Measurements from ENCODE around the gene SHISA9. TPM values are rescaled to one million over a fixed set of nuclear protein-coding genes. Genes with fewer than 3 reads are reported as not detected.

The SHISA9 gene
- total RNA-seq, 4 donors from 2014 or later: 2.0 to 6.3 (median 3.5) TPM

DNA sequence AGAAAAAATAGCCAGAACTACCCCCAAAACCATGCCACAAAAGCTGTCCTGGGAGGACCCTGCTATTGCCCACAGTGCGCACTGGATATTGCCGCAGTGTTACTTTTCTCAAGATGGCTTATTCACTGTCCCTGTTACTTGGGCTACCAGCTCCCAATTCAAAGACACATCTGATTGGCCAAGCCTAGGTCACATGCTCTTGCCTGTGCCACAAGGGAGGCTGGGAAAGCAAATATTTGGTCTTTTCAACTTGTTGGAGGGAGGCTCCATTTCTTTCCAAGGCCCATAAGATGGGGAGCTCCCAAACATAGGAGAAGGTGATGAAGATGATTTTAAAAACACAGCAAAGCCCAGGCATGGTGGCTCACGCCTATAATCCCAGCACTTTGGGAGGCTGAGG, 257.0 kb downstream of the SHISA9 start:
- H3K36me3 ChIP-seq: no peaks in the 10 kb centered on the region
- H3K9me3 ChIP-seq: no peaks in the 10 kb centered on the region
- WGBS, 2 donors: 94 to 98% methylated on average over 3 of the region's 3 CpGs
- TF ChIP-seq, protein P1, sequence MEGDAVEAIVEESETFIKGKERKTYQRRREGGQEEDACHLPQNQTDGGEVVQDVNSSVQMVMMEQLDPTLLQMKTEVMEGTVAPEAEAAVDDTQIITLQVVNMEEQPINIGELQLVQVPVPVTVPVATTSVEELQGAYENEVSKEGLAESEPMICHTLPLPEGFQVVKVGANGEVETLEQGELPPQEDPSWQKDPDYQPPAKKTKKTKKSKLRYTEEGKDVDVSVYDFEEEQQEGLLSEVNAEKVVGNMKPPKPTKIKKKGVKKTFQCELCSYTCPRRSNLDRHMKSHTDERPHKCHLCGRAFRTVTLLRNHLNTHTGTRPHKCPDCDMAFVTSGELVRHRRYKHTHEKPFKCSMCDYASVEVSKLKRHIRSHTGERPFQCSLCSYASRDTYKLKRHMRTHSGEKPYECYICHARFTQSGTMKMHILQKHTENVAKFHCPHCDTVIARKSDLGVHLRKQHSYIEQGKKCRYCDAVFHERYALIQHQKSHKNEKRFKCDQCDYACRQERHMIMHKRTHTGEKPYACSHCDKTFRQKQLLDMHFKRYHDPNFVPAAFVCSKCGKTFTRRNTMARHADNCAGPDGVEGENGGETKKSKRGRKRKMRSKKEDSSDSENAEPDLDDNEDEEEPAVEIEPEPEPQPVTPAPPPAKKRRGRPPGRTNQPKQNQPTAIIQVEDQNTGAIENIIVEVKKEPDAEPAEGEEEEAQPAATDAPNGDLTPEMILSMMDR (IDR thresholded peaks at IDR 0.05): no peak
- no peak for TF ChIP-seq POLR2A (IDR thresholded peaks at IDR 0.05)
- no peak for TF ChIP-seq EP300 (IDR thresholded peaks at IDR 0.05)
- H3K27ac ChIP-seq: no peak overlapping the region
- no peak for DNase-seq (ENCODE audit: low spot score in 2 of 2)
- H3K4me3 ChIP-seq: no peak overlapping the region
- H3K4me1 ChIP-seq: no peaks in the 10 kb centered on the region
- no peaks in the 10 kb centered on the region for H3K27me3 ChIP-seq

DNA sequence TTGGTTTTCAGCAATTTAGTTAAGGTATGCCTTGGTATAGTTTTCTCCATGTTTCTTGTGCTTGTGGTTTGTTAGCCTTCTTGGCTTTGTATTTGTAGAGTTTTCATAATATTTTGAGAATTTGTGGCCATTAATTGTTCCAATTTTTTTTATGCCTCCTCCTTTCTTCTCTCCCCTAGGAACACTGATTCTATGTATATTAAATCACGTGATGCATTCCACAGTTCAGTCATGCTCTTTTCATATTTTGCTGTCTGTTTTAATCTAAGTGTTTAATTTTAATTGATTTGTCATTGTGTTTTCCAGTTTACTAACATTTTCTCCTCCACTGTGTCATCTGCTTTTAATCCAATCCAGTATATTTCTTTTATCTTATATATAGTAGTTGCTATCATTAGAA, 263.6 kb downstream of the SHISA9 start:
- H3K27ac ChIP-seq: no peak overlapping the region
- WGBS, 2 donors: 78 to 81% methylated on average over 1 of the region's 1 CpG
- no peaks in the 10 kb centered on the region for H3K4me1 ChIP-seq
- no peaks in the 10 kb centered on the region for H3K36me3 ChIP-seq
- peaks cover 0 to 13% (median 0%) of the 10 kb centered on the region in 4 donors for H3K9me3 ChIP-seq
- no peak overlapping the region for H3K4me3 ChIP-seq
- H3K27me3 ChIP-seq: no peaks in the 10 kb centered on the region
- no peak for TF ChIP-seq EP300 (IDR thresholded peaks at IDR 0.05)
- TF ChIP-seq, protein P1 (IDR thresholded peaks at IDR 0.05): no peak
- no peak for TF ChIP-seq POLR2A (IDR thresholded peaks at IDR 0.05)
- DNase-seq (ENCODE audit: low spot score in 2 of 2): no peak

DNA sequence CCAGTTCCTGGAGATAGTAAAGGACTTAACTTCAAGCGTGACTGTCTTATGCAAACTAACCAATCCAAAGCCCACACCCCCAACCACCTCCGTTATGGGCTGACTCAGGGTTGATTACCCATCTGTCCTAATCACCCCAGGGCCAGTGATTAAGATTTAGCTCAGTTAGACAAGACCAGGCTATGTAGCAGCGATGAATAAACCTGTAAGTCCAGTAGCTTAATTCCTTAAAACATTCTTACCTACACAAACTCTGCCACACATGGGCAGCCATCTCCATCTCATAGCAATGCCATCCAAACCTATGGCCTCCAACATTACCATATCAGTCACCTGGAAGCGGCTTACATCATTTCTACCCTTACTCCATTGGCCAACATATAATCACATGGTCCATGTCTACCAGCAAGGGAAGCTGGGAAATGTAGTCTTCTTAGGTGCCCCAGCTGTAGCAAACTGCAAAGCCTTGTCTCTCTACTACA, 266.7 kb downstream of the SHISA9 start:
- no peak overlapping the region for H3K27ac ChIP-seq
- H3K27me3 ChIP-seq: no peaks in the 10 kb centered on the region
- TF ChIP-seq, protein P1 (IDR thresholded peaks at IDR 0.05): no peak
- TF ChIP-seq POLR2A (IDR thresholded peaks at IDR 0.05) (no peak), EP300 (IDR thresholded peaks at IDR 0.05) (no peak)
- no peaks in the 10 kb centered on the region for H3K36me3 ChIP-seq
- peaks cover 0 to 13% (median 0%) of the 10 kb centered on the region in 4 donors for H3K9me3 ChIP-seq
- WGBS, 2 donors: 76% methylated on average over 4 of the region's 4 CpGs
- no peak overlapping the region for H3K4me3 ChIP-seq
- DNase-seq (ENCODE audit: low spot score in 2 of 2): no peak
- no peaks in the 10 kb centered on the region for H3K4me1 ChIP-seq

DNA sequence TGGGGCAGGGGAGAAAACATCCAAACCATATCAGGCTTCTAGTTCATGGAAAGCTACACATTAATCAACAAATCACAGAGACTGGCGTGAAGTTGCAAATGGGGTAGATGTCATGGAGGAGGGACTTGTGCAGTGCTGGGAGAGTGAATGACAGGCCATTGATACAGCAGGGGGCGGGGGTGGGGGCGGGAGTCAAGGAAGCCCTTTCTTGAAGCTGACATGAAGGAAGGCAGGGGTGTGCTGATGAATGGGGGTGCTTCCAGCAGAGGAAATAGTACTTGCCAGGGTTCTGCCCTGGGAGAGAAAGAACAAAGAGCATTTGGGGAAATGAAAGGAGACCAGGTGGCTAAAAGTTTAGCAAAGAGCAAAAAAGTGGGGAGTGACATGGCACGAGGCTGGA, 269.9 kb downstream of the SHISA9 start:
- no peaks in the 10 kb centered on the region for H3K36me3 ChIP-seq
- H3K27ac ChIP-seq: no peak overlapping the region
- no peaks in the 10 kb centered on the region for H3K4me1 ChIP-seq
- no peak for DNase-seq (ENCODE audit: low spot score in 2 of 2)
- no peaks in the 10 kb centered on the region for H3K27me3 ChIP-seq
- H3K4me3 ChIP-seq: no peak overlapping the region
- TF ChIP-seq, protein P1 (IDR thresholded peaks at IDR 0.05): no peak
- TF ChIP-seq POLR2A (IDR thresholded peaks at IDR 0.05) (no peak), EP300 (IDR thresholded peaks at IDR 0.05) (no peak)
- WGBS, 2 donors: 16 to 29% methylated on average over 4 of the region's 4 CpGs
- no peaks in the 10 kb centered on the region for H3K9me3 ChIP-seq

DNA sequence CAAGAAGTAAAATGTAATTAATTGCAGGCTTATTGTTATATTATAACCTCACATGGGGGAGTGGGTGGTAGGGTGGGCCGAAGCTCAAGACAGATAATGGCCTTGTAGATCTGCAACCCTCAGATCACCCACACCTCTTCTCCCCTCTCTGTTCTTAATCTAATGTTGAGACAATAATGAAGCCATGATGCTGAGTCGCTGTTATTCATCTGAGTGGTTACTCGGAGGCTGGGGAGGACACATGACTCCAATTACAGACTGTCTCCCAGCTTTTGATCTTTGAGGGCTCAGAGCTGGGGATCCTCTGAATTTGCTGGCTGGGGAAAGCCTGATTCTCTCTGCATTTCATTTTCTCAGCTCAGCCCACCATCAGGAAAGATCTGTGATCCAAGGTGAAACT, 275.3 kb downstream of the SHISA9 start:
- Histone ChIP-seq H3K36me3 (no peaks in the 10 kb centered on the region), H3K9me3 (no peaks in the 10 kb centered on the region), H3K27me3 (no peaks in the 10 kb centered on the region), H3K4me1 (no peaks in the 10 kb centered on the region), H3K27ac (no peak overlapping the region), H3K4me3 (no peak overlapping the region)
- 45 to 49% methylated on average over 3 of the region's 3 CpGs for WGBS, 2 donors
- TF ChIP-seq, protein P1 (IDR thresholded peaks at IDR 0.05): no peak
- TF ChIP-seq EP300 (IDR thresholded peaks at IDR 0.05) (no peak), POLR2A (IDR thresholded peaks at IDR 0.05) (no peak)
- DNase-seq (ENCODE audit: low spot score in 2 of 2): no peak
